GM23338 (cell line): ENCODE results near the gene GRIN3B. TPM values are rescaled to one million over a fixed set of nuclear protein-coding genes. Genes with fewer than 3 reads are reported as not detected.

Source experiments
- ATAC-seq: fragments of 200-7000 bp; cut with Tn5 transposase; 3 replicates; pipeline ENCODE4 v1.9.1; 2020
- DNase-seq: peaks from one replicate; pipeline ENCODE4 v3.0.0-alpha.2; 2015; ENCODE audit warnings: low spot score
- H2AFZ ChIP-seq: fragments of 200-600 bp; sonication (generic); 2 replicates; pipeline ENCODE4 v1.8.0; 2016; ENCODE audit warnings: antibody characterized with exemption, mild to moderate bottlenecking, moderate library complexity
- H3F3A ChIP-seq: fragments of 200-600 bp; sonication (generic); replicated peaks from 2 replicates; pipeline ENCODE4 v1.8.0; 2017; ENCODE audit warnings: antibody characterized with exemption, mixed run types, low read depth
- H3K27ac ChIP-seq: fragments of 200-600 bp; sonication (generic); 2 replicates; pipeline ENCODE4 v1.6.1; 2016; ENCODE audit warnings: low read depth
- H3K27me3 ChIP-seq: fragments of 200-600 bp; sonication (generic); 2 replicates; pipeline ENCODE4 v1.8.0; 2016; ENCODE audit warnings: mild to moderate bottlenecking, mixed run types, moderate library complexity; ENCODE audit not compliant: insufficient read depth
- H3K36me3 ChIP-seq: fragments of 200-600 bp; sonication (generic); 2 replicates; pipeline ENCODE4 v1.8.0; 2016; ENCODE audit warnings: mild to moderate bottlenecking; ENCODE audit not compliant: insufficient read depth
- H3K4me1 ChIP-seq: fragments of 200-600 bp; sonication (generic); 2 replicates; pipeline ENCODE4 v1.8.0; 2016; ENCODE audit warnings: mild to moderate bottlenecking, moderate library complexity; ENCODE audit not compliant: insufficient read depth
- H3K4me2 ChIP-seq: fragments of 200-600 bp; sonication (generic); 2 replicates; pipeline ENCODE4 v1.7.1; 2017; ENCODE audit warnings: mixed run types
- H3K4me3 ChIP-seq: fragments of 200-600 bp; sonication (generic); 2 replicates; pipeline ENCODE4 v1.6.1; 2016; ENCODE audit warnings: mixed run types
- H3K79me2 ChIP-seq: fragments of 200-600 bp; sonication (generic); replicated peaks from 2 replicates; pipeline ENCODE4 v1.8.0; 2017; ENCODE audit warnings: mild to moderate bottlenecking; ENCODE audit not compliant: insufficient read depth
- H3K9me2 ChIP-seq: fragments of 200-600 bp; sonication (generic); 2 replicates; pipeline ENCODE4 v1.8.0; 2017; ENCODE audit not compliant: insufficient read depth
- H4K20me1 ChIP-seq: fragments of 200-600 bp; sonication (generic); replicated peaks from 2 replicates; pipeline ENCODE4 v1.8.0; 2017; ENCODE audit warnings: mild to moderate bottlenecking; ENCODE audit not compliant: insufficient read depth
- H3K27ac Mint-ChIP-seq: 2 replicates; pipeline ENCODE4 v1.8.0; 2020; ENCODE audit warnings: inconsistent platforms, mild to moderate bottlenecking, moderate library complexity, mixed read lengths
- H3K27me3 Mint-ChIP-seq: 3 replicates; pipeline ENCODE4 v1.8.0; 2022; ENCODE audit warnings: low read depth, mild to moderate bottlenecking, moderate library complexity, mixed read lengths, inconsistent platforms; ENCODE audit not compliant: insufficient read depth, poor library complexity
- H3K36me3 Mint-ChIP-seq: 3 replicates; pipeline ENCODE4 v1.8.0; 2021; ENCODE audit warnings: low read depth, mild to moderate bottlenecking, inconsistent platforms, moderate library complexity, mixed read lengths
- H3K4me1 Mint-ChIP-seq: 3 replicates; pipeline ENCODE4 v1.8.0; 2020; ENCODE audit warnings: mild to moderate bottlenecking, inconsistent platforms, mixed read lengths
- H3K4me3 Mint-ChIP-seq: 3 replicates; pipeline ENCODE4 v1.8.0; 2021; ENCODE audit warnings: moderate library complexity, mild to moderate bottlenecking, inconsistent platforms, mixed read lengths
- H3K9me3 Mint-ChIP-seq: 3 replicates; pipeline ENCODE4 v1.8.0; 2020; ENCODE audit warnings: moderate library complexity, mild to moderate bottlenecking, inconsistent platforms, mixed read lengths
- CTCF ChIP-seq, 2 experiments: fragments of 200-600 bp in 1 of 2; sonication (generic) in 1 of 2; conservative IDR thresholded peaks; 2 replicates each; pipeline versions ENCODE4 v1.5.1 to v1.6.1; 2016 to 2017; ENCODE audit warnings: antibody characterized with exemption in 2 of 2, low read depth in 2 of 2, mild to moderate bottlenecking in 2 of 2, moderate library complexity in 1 of 2
- ETS1 ChIP-seq: IDR thresholded peaks from 2 replicates; pipeline ENCODE4 v1.6.1; 2016; ENCODE audit warnings: antibody characterized with exemption
- EZH2 ChIP-seq: fragments of 200-600 bp; sonication (generic); IDR thresholded peaks from one replicate; pipeline ENCODE4 v1.8.0; 2017; ENCODE audit warnings: antibody characterized with exemption, mild to moderate bottlenecking, low read depth; ENCODE audit not compliant: unreplicated experiment
- EZH2phosphoT487 ChIP-seq: fragments of 200-600 bp; sonication (generic); IDR thresholded peaks from one replicate; pipeline ENCODE4 v1.8.1; 2018; ENCODE audit warnings: antibody characterized with exemption; ENCODE audit not compliant: unreplicated experiment
- JUNB ChIP-seq: IDR thresholded peaks from one replicate; pipeline ENCODE4 v1.6.1; 2016; ENCODE audit warnings: antibody characterized with exemption; ENCODE audit not compliant: unreplicated experiment
- NANOG ChIP-seq: IDR thresholded peaks from 2 replicates; pipeline ENCODE4 v1.6.1; 2016; ENCODE audit warnings: antibody characterized with exemption, borderline replicate concordance
- polyA plus RNA-seq: library from polyadenylated mRNA; unstranded; fragments of >200 nt; fragmentation: Nextera tagmentation; extraction: Ambion mirVana; gene quantifications from 2 replicates; pipeline ENCODE4 v1.2.1, GENCODE V29; 2016
- total RNA-seq: library from RNA; depleted of rRNA; stranded (reverse); fragments of >200 nt; shearing (Covaris generic); gene quantifications from 2 replicates; pipeline ENCODE4 v1.2.3, GENCODE V29; 2014
- TF ChIP-seq, protein P1 (sequence below): IDR thresholded peaks from one replicate; pipeline ENCODE4 v1.6.1; 2018; ENCODE audit warnings: antibody characterized with exemption; ENCODE audit not compliant: unreplicated experiment

GRIN3B gene
- total and polyA plus RNA-seq, 2 experiments from 2014 or later: 0.11 to 2.8 TPM

- TF ChIP-seq CTCF (conservative IDR thresholded peaks at IDR 0.05; ENCODE audit: low read depth in 2 of 2) (no peak), NANOG (no peak), EZH2phosphoT487 (no peak)
- TF ChIP-seq, protein P1, sequence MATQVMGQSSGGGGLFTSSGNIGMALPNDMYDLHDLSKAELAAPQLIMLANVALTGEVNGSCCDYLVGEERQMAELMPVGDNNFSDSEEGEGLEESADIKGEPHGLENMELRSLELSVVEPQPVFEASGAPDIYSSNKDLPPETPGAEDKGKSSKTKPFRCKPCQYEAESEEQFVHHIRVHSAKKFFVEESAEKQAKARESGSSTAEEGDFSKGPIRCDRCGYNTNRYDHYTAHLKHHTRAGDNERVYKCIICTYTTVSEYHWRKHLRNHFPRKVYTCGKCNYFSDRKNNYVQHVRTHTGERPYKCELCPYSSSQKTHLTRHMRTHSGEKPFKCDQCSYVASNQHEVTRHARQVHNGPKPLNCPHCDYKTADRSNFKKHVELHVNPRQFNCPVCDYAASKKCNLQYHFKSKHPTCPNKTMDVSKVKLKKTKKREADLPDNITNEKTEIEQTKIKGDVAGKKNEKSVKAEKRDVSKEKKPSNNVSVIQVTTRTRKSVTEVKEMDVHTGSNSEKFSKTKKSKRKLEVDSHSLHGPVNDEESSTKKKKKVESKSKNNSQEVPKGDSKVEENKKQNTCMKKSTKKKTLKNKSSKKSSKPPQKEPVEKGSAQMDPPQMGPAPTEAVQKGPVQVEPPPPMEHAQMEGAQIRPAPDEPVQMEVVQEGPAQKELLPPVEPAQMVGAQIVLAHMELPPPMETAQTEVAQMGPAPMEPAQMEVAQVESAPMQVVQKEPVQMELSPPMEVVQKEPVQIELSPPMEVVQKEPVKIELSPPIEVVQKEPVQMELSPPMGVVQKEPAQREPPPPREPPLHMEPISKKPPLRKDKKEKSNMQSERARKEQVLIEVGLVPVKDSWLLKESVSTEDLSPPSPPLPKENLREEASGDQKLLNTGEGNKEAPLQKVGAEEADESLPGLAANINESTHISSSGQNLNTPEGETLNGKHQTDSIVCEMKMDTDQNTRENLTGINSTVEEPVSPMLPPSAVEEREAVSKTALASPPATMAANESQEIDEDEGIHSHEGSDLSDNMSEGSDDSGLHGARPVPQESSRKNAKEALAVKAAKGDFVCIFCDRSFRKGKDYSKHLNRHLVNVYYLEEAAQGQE: no peak
Observed at GRCh38 chr19:952680-953444, 47.4 kb upstream of the GRIN3B start (continued).

DNA sequence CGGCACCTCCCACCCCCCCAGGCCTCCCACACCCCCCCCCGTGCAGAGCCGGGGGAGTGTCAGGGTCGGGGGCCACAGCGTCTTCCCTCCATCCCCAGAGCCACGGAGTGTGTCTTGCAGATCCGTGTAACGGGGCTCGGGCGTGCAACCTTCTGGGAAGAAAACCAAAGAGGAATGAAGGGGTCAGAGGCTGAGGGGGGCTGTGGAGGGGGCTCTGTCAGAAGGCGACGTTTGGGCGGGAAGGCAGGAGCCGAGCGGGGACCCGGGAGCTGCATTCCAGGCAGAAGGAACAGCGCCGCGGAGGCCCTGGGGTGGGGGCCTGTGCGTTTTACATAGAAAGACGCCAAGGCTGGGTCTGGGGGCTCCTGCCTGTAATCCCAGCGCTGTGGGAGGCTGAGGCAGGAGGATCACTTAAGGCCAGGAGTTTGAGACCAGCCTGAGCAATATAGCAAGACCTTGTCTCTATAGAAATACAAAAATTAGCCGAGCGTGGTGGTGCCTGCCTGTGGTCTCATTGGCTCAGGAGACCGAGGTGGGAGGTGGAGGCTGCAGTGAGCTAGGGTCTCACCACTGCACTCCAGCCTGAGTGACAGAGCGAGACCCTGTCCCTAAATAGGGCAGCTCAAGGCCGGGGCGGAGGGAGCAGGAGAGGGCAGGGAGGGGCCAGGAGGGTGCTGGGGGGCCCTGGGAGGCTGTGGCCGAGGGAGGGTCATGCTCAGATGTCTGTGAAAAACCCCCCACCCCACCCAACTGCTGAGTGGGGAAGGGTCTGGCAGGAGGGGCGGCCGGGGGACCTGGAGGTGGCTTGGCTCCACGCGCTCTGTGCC lies 46.6 kb upstream of the GRIN3B start:
- Mint-ChIP-seq H3K27me3 (peaks cover 16% of the 10 kb centered on the region), H3K4me3 (peak overlapping the region; percentile 17; the same call in 2 of the 3 replicates), H3K27ac (peak overlapping the region; percentile 88), H3K4me1 (peaks cover 18% of the 10 kb centered on the region; the same call in 2 of the 3 replicates), H3K9me3 (no peaks in the 10 kb centered on the region), H3K36me3 (no peaks in the 10 kb centered on the region)
- Histone ChIP-seq H3K4me3 (peak overlapping the region; percentile 47; the same call in 1 of the 2 replicates), H3K27me3 (no peaks in the 10 kb centered on the region), H2AFZ (no peak overlapping the region; the same call in 1 of the 2 replicates), H3K79me2 (peaks cover 41% of the 10 kb centered on the region), H3K9me2 (no peaks in the 10 kb centered on the region), H3F3A (peaks cover 17% of the 10 kb centered on the region; the same call in 1 of the 2 replicates), H3K36me3 (no peaks in the 10 kb centered on the region), H3K27ac (peak overlapping the region; percentile 86), H3K4me2 (peak overlapping the region; percentile 82), H4K20me1 (no peaks in the 10 kb centered on the region; the same call in 1 of the 2 replicates), H3K4me1 (peaks cover 36% of the 10 kb centered on the region)
- ATAC-seq (peak; percentile 17), DNase-seq (peak; percentile 69)
- TF ChIP-seq JUNB: no peak
- no peak for TF ChIP-seq EZH2phosphoT487
- no peak for TF ChIP-seq ETS1
- TF ChIP-seq, protein P1: no peak
- no peak for TF ChIP-seq EZH2
- TF ChIP-seq NANOG: no peak
